ENCODE data around the gene ARFIP1.
"Not testable (repeated sequence)": the region's sequence is repeated elsewhere in the genome, so short reads cannot be mapped to it uniquely, and the experiment has no call there.

ARFIP1 gene

DNA sequence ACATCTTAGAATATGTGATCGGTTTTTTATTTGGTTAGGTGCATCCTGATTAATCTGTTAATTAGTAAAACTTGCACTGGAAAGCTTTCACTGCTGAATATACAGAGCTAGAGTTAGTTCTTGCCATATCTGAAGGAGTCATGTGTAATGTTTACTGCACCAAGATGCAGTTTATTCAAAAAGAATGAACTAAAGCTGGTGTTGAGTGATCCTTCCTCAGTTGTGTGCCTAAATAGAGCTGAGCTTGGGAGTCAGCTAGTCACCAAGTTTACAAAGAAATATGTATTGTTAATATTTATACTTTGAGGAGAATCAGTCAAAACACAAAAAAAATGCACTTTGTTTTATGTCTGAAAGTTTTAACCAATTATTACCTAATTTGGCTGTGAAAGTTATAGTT, 102.2 kb downstream of the ARFIP1 start:
- peaks cover 34% of the 10 kb centered on the region for H3K36me3 Mint-ChIP-seq (ENCODE audit: low read depth)
- no peaks in the 10 kb centered on the region for H3K9me3 Mint-ChIP-seq
- no peaks in the 10 kb centered on the region for H3K27me3 Mint-ChIP-seq
- H3K4me1 Mint-ChIP-seq (ENCODE audit: low read depth): no peaks in the 10 kb centered on the region
- H3K27ac Mint-ChIP-seq: no peak overlapping the region
- H3K4me3 Mint-ChIP-seq: no peak overlapping the region

DNA sequence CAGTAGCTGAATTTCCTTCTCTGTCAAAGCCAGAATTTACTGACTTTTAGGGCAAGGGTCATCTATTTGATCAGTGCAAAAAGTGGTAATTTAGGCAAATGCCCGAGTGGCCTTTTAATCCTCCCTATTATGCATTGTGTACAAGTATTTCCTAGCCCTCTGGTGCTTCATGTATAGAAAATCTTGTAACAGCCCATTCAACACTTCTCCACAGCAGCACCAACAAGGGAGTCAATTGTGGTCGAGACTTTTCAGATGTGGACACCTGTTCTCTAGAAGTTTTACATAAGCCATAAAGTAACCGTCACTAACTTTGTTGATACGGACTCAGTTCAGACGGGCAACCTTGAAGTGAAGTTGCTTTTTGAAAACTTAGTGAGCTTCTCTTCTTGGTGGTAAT, 105.4 kb downstream of the ARFIP1 start:
- Mint-ChIP-seq H3K9me3 (no peaks in the 10 kb centered on the region), H3K27ac (no peak overlapping the region), H3K36me3 (ENCODE audit: low read depth) (peaks cover 24% of the 10 kb centered on the region), H3K4me3 (no peak overlapping the region), H3K27me3 (no peaks in the 10 kb centered on the region), H3K4me1 (ENCODE audit: low read depth) (no peaks in the 10 kb centered on the region)

DNA sequence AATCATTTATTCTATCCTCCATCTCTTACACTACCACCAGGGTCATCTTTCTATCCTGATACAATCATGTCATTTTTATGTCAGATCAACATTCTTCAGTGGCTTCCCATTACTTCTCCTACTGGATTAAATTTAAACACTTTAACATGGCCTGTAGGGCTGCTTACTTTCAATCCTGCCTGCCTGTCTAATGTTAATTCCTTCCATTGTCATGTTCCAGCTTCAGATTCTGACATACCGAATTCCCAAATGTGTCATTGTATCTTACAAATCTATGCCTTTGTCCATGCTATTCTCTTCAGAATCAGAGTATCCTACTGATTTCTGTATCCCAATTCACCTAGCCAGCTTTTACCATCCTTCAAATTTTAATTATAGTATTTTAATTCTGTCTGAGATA, 106.4 kb downstream of the ARFIP1 start:
- H3K4me3 Mint-ChIP-seq: no peak overlapping the region
- no peaks in the 10 kb centered on the region for H3K9me3 Mint-ChIP-seq
- H3K36me3 Mint-ChIP-seq (ENCODE audit: low read depth): peaks cover 34% of the 10 kb centered on the region
- no peaks in the 10 kb centered on the region for H3K27me3 Mint-ChIP-seq
- no peak overlapping the region for H3K27ac Mint-ChIP-seq
- H3K4me1 Mint-ChIP-seq (ENCODE audit: low read depth): no peaks in the 10 kb centered on the region

DNA sequence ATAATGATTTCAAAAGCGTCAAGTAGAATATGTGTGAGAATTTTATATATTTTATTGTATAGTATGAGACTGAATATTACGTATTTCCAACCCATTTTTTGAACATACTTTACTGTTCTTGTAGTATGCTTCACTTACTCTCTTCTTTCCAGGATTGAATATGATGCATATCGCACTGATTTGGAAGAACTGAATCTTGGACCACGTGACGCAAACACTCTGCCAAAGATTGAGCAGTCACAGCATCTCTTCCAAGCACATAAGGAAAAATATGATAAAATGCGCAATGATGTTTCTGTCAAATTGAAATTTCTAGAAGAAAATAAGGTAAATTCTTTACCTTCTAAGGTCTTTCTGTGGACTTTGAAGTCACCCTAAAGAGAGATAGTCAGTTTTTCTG, 108.2 kb downstream of the ARFIP1 start:
- H3K9me3 Mint-ChIP-seq: no peaks in the 10 kb centered on the region
- H3K27ac Mint-ChIP-seq: no peak overlapping the region
- no peaks in the 10 kb centered on the region for H3K27me3 Mint-ChIP-seq
- peaks cover 42% of the 10 kb centered on the region for H3K36me3 Mint-ChIP-seq (ENCODE audit: low read depth)
- no peak overlapping the region for H3K4me3 Mint-ChIP-seq
- no peaks in the 10 kb centered on the region for H3K4me1 Mint-ChIP-seq (ENCODE audit: low read depth)

DNA sequence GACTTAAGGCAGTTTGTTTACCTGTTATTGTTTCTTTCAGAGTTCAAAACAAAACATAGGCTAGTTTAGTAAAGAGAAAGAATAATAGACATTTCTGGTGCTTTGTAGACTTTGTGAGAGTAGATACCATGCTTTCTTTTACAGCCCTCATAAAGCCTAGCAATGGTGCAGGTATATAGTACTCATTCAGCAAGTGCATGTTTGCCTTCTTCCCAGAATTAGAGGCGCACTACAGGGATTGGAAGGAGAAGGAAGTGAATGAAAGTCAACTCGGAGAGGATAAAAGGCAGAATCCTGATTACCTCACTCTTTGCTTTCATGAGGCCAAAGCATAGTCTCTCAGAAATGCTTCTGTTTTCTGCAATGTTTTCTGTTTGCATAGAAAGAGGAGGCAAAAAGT, 113.2 kb downstream of the ARFIP1 start:
- peaks cover 47% of the 10 kb centered on the region for H3K36me3 Mint-ChIP-seq (ENCODE audit: low read depth)
- no peak overlapping the region for H3K4me3 Mint-ChIP-seq
- no peaks in the 10 kb centered on the region for H3K9me3 Mint-ChIP-seq
- no peaks in the 10 kb centered on the region for H3K4me1 Mint-ChIP-seq (ENCODE audit: low read depth)
- no peak overlapping the region for H3K27ac Mint-ChIP-seq
- no peaks in the 10 kb centered on the region for H3K27me3 Mint-ChIP-seq

DNA sequence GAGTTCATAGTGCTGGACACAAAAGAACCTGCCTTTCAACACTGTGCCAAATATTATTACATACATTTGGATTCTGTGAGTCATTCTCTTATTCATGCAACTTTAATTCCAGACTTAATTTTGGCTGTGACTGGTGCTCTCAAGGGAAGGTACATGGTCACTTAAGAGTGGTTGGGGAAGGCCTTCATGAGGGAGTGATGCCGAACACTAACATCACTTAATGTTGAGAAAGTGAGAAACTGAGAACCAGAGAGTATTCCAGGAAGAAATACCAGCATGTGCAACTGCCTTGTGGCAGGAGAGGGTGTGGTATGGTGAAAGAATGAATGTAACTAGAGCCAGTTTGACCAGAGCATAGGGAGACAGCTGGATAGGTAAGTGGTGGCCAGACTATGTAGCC, 114.9 kb downstream of the ARFIP1 start:
- no peak overlapping the region for H3K27ac Mint-ChIP-seq
- peaks cover 3% of the 10 kb centered on the region for H3K4me1 Mint-ChIP-seq (ENCODE audit: low read depth)
- H3K27me3 Mint-ChIP-seq: no peaks in the 10 kb centered on the region
- H3K4me3 Mint-ChIP-seq: no peak overlapping the region
- peaks cover 52% of the 10 kb centered on the region for H3K36me3 Mint-ChIP-seq (ENCODE audit: low read depth)
- H3K9me3 Mint-ChIP-seq: no peaks in the 10 kb centered on the region

DNA sequence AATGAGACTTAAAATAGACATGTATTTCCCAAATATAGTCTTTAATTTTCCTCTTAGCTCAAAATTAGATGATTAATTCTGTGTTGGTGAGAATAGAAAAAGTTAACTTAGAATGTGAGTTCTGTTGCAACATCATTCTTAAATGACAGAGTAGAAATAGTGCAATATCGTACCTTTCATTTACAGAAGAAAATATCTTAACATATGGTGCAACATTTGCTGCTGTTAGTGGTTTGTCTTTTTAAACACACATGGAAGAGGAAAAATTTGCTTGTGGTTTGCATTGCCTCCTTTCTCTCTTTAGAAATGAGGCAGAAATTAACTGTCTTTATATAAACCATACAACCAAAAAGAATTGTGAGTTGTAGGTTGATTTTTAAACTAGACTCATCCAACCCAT, 117.1 kb downstream of the ARFIP1 start:
- Mint-ChIP-seq H3K36me3 (ENCODE audit: low read depth) (peaks cover 32% of the 10 kb centered on the region), H3K4me3 (no peak overlapping the region), H3K27me3 (no peaks in the 10 kb centered on the region), H3K27ac (no peak overlapping the region), H3K9me3 (no peaks in the 10 kb centered on the region), H3K4me1 (ENCODE audit: low read depth) (peaks cover 3% of the 10 kb centered on the region)

DNA sequence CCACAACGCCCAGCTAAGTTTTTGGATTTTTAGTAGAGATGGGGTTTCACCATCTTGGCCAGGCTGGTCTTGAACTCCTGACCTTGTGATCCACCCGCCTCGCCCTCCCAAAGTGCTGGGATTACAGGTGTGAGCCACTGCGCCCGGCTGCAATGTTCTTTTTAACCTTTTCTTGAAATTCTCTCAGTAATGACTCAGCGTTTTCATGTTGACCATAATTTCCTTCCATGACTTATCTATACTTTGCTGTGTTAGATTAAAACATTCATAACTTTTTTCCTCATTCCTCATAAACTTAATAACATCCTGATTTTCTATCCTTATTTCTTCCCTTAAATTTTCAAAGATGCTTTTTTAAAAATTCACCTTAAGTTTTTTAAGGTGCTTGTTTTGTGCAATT, 118.4 kb downstream of the ARFIP1 start:
- H3K36me3 Mint-ChIP-seq (ENCODE audit: low read depth): peaks cover 19% of the 10 kb centered on the region
- not testable (repeated sequence) for H3K4me3 Mint-ChIP-seq; H3K4me1 Mint-ChIP-seq (ENCODE audit: low read depth); H3K27me3 Mint-ChIP-seq; H3K9me3 Mint-ChIP-seq; H3K27ac Mint-ChIP-seq

DNA sequence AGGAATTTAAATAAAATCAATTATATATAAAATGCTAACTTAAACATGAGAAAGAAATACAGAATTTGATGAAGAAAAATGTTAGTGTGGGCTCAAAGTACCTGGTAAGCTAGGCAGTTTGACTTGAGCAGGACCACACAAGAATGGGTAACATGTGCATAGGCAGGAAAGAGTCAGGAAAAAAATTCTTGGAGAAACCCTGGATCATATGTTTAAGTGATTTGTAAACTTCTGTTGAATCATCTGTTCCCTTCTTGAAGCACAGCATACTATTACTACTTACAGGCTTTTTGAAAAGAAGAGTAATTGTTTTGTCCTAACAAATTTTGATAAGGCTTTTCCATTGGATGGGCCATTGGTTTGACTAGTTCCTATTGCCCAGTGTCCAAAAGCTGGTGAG, 118.9 kb downstream of the ARFIP1 start:
- Mint-ChIP-seq H3K36me3 (ENCODE audit: low read depth) (peaks cover 15% of the 10 kb centered on the region), H3K4me1 (ENCODE audit: low read depth) (peaks cover 3% of the 10 kb centered on the region), H3K9me3 (no peaks in the 10 kb centered on the region), H3K27ac (no peak overlapping the region), H3K27me3 (no peaks in the 10 kb centered on the region), H3K4me3 (no peak overlapping the region)

DNA sequence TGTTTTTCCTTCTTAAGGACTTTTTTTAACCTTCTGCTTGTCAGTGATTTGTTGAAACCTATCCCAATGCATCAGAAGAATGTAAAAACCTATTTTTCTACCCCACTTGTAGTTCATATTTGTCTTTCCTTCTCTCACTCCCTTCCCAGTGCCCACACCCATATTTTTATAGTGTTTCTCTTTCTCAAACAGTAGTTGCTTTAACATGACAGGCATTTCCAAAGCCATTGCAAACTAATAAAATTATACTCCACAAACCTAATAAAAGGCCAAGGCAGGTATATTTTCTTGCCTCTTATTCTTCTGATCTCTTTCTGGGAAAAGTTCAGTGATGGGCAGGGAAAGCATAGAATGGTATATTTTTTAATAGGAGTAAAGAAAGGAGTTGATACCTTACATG, 120.6 kb downstream of the ARFIP1 start:
- Mint-ChIP-seq H3K9me3 (no peaks in the 10 kb centered on the region), H3K4me1 (ENCODE audit: low read depth) (peaks cover 3% of the 10 kb centered on the region), H3K4me3 (no peak overlapping the region), H3K36me3 (ENCODE audit: low read depth) (peaks cover 16% of the 10 kb centered on the region), H3K27ac (no peak overlapping the region), H3K27me3 (no peaks in the 10 kb centered on the region)

DNA sequence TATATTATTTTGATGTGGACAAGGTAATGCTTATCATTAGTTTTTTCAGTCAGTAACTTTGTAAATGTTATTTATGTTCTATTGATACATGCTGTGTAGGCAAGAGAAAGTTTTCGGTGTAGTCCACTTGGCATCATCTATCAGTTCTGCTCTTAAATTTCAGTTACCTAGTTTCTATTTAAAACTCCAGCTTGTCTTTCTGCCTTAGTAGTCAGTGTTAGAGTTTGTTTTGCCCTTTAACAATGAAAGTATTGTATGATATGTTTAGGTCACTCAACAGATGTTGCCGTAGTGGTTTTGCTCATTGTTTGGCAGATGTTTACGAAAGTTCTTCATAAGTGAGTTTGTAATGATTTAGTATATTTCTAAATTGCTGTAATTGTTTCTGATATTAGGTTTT, 121.5 kb downstream of the ARFIP1 start:
- Mint-ChIP-seq H3K27me3 (no peaks in the 10 kb centered on the region), H3K36me3 (ENCODE audit: low read depth) (peaks cover 19% of the 10 kb centered on the region), H3K4me1 (ENCODE audit: low read depth) (peaks cover 3% of the 10 kb centered on the region)

DNA sequence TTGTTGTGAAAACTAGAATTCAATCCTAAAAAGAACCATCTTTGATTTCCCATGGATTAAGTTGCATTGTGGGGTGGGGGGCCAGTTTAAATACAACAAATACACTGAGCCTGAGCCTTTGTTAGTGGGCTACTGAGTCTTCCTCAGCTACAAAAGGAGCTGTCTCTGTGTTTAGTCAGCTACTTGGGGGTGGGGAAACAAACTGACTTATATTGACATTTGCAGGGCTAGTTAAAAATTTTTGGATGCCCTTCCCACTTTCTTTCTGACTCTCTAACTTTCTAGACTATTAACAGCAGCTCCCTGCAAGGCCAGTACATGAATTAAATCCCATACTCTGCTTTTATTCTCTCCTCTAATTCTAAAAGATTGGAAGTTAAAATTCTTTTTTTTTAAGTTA, 123.9 kb downstream of the ARFIP1 start:
- Mint-ChIP-seq H3K4me3 (no peak overlapping the region), H3K27ac (no peak overlapping the region), H3K27me3 (no peaks in the 10 kb centered on the region), H3K9me3 (no peaks in the 10 kb centered on the region), H3K4me1 (ENCODE audit: low read depth) (no peaks in the 10 kb centered on the region), H3K36me3 (ENCODE audit: low read depth) (peaks cover 31% of the 10 kb centered on the region)

More for the DNA sequence above, 121.5 kb downstream of the ARFIP1 start:
- no peak overlapping the region for H3K27ac Mint-ChIP-seq
- H3K9me3 Mint-ChIP-seq: no peaks in the 10 kb centered on the region
- no peak overlapping the region for H3K4me3 Mint-ChIP-seq

DNA sequence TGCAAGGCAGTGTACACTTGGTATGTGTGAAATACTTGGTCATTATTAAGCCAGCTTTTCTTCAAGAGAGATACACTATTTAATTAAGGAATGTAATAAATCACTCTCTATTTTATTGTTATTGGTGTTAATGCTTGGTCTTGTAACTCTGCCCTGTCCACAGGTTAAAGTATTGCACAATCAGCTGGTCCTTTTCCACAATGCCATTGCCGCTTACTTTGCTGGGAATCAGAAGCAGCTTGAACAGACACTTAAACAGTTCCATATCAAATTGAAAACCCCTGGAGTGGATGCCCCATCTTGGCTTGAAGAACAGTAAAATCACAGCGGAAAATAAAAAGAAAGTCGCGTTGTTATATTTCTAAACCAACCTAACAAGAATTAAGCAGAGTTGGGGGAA, 130.1 kb downstream of the ARFIP1 start:
- Mint-ChIP-seq H3K27ac (no peak overlapping the region), H3K36me3 (ENCODE audit: low read depth) (peaks cover 42% of the 10 kb centered on the region), H3K4me3 (no peak overlapping the region), H3K9me3 (no peaks in the 10 kb centered on the region), H3K4me1 (ENCODE audit: low read depth) (no peaks in the 10 kb centered on the region), H3K27me3 (no peaks in the 10 kb centered on the region)

DNA sequence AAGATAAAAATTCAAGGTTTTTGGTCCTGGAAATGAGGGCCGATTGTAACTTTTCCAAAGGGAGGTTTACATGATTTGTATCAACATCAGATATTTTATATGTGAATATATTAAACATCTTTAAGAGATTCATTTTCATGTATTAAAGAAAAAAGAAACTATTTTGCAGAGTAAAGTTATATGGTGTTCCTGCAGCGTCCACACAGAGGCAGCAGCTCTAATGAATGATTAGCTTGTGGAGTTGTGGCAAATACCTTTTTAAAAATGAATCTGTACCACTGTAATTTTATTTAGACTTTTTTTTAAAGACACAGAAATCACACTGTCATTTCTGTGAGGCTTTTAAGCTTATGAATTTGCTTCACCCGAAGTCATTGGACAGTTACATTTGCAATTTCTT, 130.8 kb downstream of the ARFIP1 start:
- no peak overlapping the region for H3K4me3 Mint-ChIP-seq
- no peak overlapping the region for H3K27ac Mint-ChIP-seq
- H3K27me3 Mint-ChIP-seq: no peaks in the 10 kb centered on the region
- H3K9me3 Mint-ChIP-seq: no peaks in the 10 kb centered on the region
- H3K36me3 Mint-ChIP-seq (ENCODE audit: low read depth): peaks cover 40% of the 10 kb centered on the region
- no peaks in the 10 kb centered on the region for H3K4me1 Mint-ChIP-seq (ENCODE audit: low read depth)

DNA sequence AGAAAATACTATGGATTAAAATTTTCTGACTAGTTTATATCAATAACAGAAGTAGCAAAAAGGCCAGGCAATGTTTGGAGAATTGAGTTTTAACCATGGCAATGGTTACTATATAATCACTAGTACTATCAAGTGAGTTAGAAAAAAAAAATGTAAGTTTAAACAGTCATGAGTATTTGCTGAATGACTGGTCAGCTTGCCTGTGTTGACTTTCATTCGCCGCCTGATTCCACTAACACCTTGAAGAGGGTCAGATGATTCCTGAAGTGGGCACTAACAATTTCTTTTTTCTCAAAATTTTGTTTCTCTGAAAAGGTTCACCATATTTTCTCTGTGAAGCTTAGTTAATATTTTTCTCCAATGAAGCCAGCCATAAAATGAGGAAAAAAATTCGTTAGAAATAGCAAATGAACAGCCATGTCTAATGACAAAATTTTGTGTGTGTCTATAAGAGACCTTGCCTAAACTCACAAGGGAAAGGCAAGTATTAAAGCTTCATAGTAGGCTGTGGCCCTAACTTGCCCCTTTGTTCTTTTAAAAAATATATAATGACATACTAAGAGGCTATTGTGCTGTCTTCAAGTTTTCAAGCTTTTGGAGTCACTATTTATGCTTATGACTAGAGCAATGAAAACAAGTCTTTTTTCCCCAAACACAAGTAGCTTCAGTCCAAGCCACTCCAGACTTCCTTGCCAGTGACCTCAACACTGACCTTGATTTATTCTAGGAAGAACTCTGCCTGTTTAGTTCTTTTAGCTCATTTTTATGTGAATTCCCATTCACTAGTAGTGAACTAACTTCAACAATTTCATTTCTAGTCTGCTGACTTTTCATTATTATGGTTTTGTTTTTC, 138.0 kb downstream of the ARFIP1 start:
- Mint-ChIP-seq H3K4me3 (no peak overlapping the region), H3K27me3 (no peaks in the 10 kb centered on the region), H3K27ac (no peak overlapping the region), H3K36me3 (ENCODE audit: low read depth) (peaks cover 17% of the 10 kb centered on the region), H3K4me1 (ENCODE audit: low read depth) (no peaks in the 10 kb centered on the region), H3K9me3 (peaks cover 4% of the 10 kb centered on the region)

DNA sequence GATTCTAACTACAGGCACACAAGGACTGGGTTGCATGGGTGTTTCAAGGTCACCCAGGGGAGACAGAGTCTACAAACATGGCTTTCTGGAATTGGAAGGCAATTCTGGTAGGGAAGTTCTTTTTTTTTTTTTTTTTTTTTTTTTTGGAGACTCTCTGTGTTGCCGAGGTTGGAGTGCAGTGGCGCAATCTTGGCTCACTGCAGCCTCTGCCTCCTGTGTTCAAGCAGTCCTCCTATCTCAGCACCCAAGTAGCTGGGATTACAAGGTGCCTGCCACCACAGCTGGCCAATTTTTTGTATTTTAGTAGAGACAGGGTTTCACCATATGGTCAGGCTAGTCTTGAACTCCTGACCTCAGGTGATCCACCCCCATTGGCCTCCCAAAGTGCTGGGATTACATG, 140.1 kb downstream of the ARFIP1 start:
- no peak overlapping the region for H3K27ac Mint-ChIP-seq
- no peaks in the 10 kb centered on the region for H3K4me1 Mint-ChIP-seq (ENCODE audit: low read depth)
- no peaks in the 10 kb centered on the region for H3K27me3 Mint-ChIP-seq
- no peak overlapping the region for H3K4me3 Mint-ChIP-seq
- H3K36me3 Mint-ChIP-seq (ENCODE audit: low read depth): peaks cover 17% of the 10 kb centered on the region
- peaks cover 4% of the 10 kb centered on the region for H3K9me3 Mint-ChIP-seq

Data from stimulated activated naive CD8-positive, alpha-beta T cell treated with anti-CD3 and anti-CD28 coated beads, Interleukin-15, Interleukin-2, amounts not matched to agents 100 ng/mL and 50 ng/mL, for 24 hours (primary cell).